ENCODE measurements around the gene ZNF688. TPM values are rescaled to one million over a fixed set of nuclear protein-coding genes. Genes with fewer than 3 reads are reported as not detected.
A peak's percentile ranks its signal among the peaks of the same experiment; 100 is the strongest.

The ZNF688 gene
- total and polyA plus RNA-seq, 2 of the 8 experiments (the other 6 are each of a cell fraction or from before 2014, with no cell fraction given), result 2.7 to 3.5 TPM

- TF ChIP-seq HDAC2 (IDR thresholded peaks at IDR 0.05; ENCODE audit: borderline replicate concordance in 1 of 2, low read depth in 2 of 2, low read length in 2 of 2) (no peak), POLR2A (IDR thresholded peaks at IDR 0.05; ENCODE audit: control extremely low read depth in 1 of 2, low read depth in 2 of 2, low read length in 2 of 2) (peak in 1 of 2 experiments; percentile 81; a peak in 2 of 3 replicates), CREB1 (IDR thresholded peaks at IDR 0.05) (0 out of 2 replicates have a peak, but pooled peaks have one; percentile 33), SP1 (IDR thresholded peaks at IDR 0.05; ENCODE audit: low read depth, low read length) (no peak; the same call in 1 of the 2 replicates), NANOG (IDR thresholded peaks at IDR 0.05; ENCODE audit: insufficient read depth, low read depth, low read length, poor library complexity, severe bottlenecking) (no peak)
These were observed 44.5 kb downstream of the ZNF688 start (continued) for GRCh38 chr16:30526823-30527634.

Measured in H1 (cell line).